Lower lobe of right lung (tissue), 1 donor: ENCODE measurements around the gene MBOAT2. TPM values are rescaled to one million over a fixed set of nuclear protein-coding genes. Genes with fewer than 3 reads are reported as not detected.

Experiments
- total RNA-seq: library from RNA; stranded (reverse); fragmentation: NEBNext Ultra II Directional; extraction: Animal tissue kit (Norgen Biotek cat#: 25700); gene quantifications from one replicate; pipeline ENCODE4 v1.2.1, GENCODE V29; 2021
- donor health status: DM: no; HTN: yes; CAD: no; lungs with severe emphysema.

MBOAT2 gene
- total RNA-seq, 1 donor from 2014 or later: 36.5 TPM

Other genes starting within 250 kb of the MBOAT2 start
- gene KIDINS220, start 166.1 kb downstream of the MBOAT2 start, total RNA-seq: 69.3 TPM
- gene ASAP2, start 203.1 kb upstream of the MBOAT2 start, total RNA-seq: 24.3 TPM